NCI-H1694 (cell line): ENCODE results near the gene RXFP2.

ENCODE experiments used
- DNase-seq: peaks from one replicate; lab custom pipeline; 2025; lab: John Stamatoyannopoulos, UW

Gene RXFP2

DNA sequence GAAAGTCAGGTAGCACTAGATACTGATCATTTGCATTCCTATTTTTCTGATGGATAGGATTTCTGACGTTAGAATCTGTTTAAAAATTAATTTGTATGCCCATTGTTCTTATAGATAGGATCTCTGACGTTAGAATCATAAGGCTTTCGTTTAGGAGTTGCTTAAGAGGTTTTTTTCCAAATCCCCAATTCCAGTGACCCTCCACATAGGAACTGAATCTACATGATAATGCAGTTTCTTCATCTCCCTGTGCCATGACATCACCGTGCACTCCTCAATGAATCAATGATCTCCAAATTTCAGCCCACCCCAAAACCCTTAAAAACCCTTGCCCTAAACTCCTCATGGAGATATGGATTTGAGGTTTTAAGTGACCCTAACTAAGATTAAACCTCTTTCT lies 87.2 kb downstream of the RXFP2 start:
- no peak for DNase-seq

GRCh38 chr13:31827707-31828106 lies 88.4 kb downstream of the RXFP2 start:
- no peak for DNase-seq

GRCh38 chr13:31835932-31836331 lies 96.6 kb downstream of the RXFP2 start:
- DNase-seq, result no peak

DNA sequence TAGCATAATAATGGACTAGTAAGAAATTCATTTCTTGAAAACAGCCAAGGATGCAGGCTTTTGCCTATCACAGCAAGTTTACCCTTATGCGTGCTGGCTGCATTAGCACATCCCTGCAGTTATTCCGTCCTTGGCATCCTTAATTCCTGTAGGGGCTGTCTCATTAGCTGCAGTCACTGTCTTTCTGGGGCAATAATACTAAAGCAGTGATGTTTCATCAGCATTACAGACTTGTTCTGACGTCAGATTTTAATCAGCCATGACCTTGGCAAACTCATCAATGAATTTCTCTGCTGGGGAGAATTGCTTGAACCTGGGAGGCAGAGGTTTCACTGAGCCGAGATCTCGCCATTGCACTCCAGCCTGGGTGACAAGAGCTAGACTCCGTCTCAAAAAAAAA lies 103.7 kb downstream of the RXFP2 start:
- no peak for DNase-seq

DNA sequence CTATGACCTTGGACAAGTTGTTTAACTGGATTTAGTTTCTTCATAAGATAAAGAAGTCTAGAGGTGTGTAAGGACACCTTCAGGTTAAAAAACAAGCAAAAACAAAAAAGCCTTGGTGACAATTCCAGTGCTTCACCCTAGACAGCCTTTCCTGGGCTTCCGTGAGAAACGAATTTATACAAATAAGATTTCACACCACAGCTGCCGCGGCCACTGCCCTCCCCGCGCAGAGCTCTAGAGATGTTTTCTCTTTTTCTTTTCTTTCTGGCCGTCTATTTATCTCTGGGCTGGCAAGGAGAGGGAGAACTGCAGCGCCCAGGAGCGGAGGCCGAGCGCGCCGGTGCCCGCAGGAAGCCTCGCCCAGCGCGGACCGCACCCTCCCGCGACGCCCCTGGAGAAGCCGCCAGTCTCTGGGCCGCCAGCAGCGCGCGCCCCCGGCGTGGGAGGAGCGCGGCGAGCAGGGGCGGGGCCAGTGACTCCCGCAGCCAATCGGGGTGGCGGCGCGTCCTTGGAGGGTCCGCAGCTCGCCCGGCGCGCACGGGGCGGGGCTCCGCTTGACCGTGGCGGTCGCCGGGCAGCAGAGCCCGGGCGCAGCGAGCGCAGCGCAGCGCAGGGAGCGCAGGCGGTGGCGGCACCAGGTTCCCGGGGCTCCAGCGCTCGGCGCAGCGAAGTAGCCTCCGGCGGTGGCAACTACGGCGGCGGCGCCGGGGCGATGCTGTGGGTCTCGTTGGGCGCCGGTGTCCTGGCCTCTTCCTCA lies 107.0 kb downstream of the RXFP2 start:
- peak; percentile 48 for DNase-seq

- no peak for DNase-seq
Observed at GRCh38 chr13:31846961-31847752, 107.8 kb downstream of the RXFP2 start.

GRCh38 chr13:31848621-31849020 lies 109.3 kb downstream of the RXFP2 start:
- no peak for DNase-seq

DNA sequence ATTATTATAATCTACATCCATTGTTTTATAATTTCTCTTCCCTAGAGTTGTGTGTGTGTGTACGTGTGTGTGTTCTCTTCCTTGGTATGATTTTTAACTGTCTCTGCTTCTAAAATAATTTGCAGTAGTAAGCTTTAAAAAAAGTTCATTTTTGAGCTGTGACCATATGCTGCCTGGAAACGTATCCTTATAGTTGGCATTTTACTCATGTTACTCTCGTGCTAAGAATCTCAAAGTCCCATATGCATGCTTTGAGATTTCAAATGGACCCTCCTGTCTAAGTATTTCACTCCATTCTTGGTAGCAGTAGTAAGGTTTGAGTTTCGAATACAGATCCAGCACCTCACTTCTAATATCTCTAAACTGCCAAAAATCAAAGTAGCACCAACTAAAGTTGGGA lies 109.9 kb downstream of the RXFP2 start:
- no peak for DNase-seq

DNA sequence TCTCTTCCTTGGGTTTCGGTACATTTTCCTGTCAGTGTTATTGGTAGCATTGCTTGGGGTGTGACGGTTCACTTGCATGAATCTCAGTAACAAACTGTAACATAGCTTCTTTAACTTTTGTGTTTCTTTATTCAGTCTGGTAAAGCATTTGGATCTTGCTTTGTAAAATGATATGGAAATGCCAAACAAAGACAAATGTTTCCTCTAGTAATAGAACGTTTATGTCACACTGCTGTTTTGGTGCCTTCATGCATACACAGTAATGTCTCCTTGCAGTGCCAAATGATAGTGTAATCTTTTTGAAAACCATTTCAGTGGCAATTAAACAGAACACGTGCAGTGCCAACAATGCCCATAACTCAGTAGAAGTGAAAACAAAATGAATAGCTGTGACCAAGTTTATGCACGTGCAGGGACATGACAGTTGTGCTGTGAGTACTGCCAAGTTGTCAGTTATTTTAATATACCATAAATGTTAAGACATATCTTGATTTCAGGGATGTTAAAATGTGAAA lies 110.8 kb downstream of the RXFP2 start:
- DNase-seq, result no peak

GRCh38 chr13:31851216-31851615 lies 111.9 kb downstream of the RXFP2 start:
- no peak for DNase-seq
